ENCODE measurements around the gene TBC1D22A. TPM values are rescaled to one million over a fixed set of nuclear protein-coding genes. Genes with fewer than 3 reads are reported as not detected.

The TBC1D22A gene
- total and polyA plus RNA-seq, 8 donors, result 12.0 to 17.6 (median 15.3) TPM

DNA sequence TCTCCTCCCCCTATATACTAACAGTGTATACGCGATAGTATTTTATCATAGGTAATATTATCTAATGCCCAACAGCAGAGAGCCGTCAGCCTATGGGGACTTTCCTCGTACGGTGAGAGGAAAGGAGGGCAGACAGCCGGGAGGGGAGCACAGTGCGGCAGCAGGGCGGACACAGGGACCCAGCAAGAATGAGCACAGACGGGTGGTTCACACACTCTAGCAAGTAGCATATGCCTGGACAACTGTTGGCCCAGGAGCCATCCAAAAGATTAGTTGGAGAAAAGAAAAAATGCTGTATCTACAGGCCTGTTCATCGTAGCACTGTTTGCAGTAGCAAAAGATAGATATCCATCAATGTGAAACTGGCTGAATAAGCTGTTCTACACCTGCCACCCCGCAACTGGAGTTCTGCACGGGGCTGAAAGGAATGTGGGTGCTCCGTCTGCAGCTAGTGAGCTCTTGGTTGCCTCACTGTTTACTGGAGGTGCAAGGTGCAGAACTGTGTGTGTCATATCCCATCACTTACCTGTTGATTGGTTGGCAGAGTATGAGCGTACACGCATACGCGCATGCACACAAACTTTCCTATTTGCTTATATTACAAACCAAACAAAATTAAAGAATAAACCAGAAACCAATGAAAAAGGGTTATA lies 324.3 kb downstream of the TBC1D22A start:
- FAIRE-seq (no peak), DNase-seq (peak in 2 of 6 donors; percentile 49 to 52), ATAC-seq (peak; percentile 60 to 83 (median 76))
- H3K4me3 ChIP-seq, result peak overlapping the region in 1 of 4 donors; percentile 10
- H3K27ac ChIP-seq, result peak overlapping the region in 2 of 4 donors; percentile 33 to 34
- H3K9me3 ChIP-seq, result no peaks in the 10 kb centered on the region
- intact Hi-C loops (cut with DNase I), result no loop called here
- H3K36me3 ChIP-seq, result no peaks in the 10 kb centered on the region
- WGBS, 2 donors, result 49 to 71% methylated on average over 17 of the region's 17 CpGs
- no peaks in the 10 kb centered on the region for H3K27me3 ChIP-seq
- TF ChIP-seq, protein P1, sequence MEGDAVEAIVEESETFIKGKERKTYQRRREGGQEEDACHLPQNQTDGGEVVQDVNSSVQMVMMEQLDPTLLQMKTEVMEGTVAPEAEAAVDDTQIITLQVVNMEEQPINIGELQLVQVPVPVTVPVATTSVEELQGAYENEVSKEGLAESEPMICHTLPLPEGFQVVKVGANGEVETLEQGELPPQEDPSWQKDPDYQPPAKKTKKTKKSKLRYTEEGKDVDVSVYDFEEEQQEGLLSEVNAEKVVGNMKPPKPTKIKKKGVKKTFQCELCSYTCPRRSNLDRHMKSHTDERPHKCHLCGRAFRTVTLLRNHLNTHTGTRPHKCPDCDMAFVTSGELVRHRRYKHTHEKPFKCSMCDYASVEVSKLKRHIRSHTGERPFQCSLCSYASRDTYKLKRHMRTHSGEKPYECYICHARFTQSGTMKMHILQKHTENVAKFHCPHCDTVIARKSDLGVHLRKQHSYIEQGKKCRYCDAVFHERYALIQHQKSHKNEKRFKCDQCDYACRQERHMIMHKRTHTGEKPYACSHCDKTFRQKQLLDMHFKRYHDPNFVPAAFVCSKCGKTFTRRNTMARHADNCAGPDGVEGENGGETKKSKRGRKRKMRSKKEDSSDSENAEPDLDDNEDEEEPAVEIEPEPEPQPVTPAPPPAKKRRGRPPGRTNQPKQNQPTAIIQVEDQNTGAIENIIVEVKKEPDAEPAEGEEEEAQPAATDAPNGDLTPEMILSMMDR (IDR thresholded peaks at IDR 0.05), result no peak
- peaks cover 0 to 10% (median 4%) of the 10 kb centered on the region in 3 donors for H3K4me1 ChIP-seq

DNA sequence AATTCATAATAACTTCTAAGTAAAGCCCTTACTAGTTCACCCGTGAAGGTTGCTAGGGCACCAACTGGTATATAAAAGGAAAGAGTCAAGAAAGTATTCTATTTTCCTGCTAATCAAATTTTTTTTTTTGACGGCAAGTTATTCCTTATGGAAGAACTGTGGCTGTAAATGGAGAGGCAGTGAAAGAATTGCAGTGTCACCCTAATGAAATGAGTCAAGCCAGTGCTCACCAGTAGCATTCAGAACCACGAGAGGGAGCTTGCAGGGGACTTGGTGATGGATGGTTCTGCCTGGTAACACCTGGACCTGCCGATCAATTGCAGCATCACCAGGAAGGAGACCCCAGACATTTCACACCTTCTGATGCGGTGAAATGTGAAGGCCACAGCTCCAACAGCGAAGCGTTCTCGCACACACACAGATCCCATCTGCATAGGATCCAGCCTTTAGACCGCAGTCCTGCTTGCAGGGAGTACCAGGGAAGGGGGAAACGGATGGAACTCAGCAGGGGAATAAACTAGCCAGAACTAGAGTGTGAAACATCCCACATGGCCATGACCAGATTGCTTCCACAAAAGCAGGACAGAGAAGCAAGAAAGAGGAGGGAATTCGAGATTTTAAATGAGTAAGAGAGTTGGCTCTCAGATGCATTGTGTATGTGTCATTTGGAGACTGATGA lies 326.2 kb downstream of the TBC1D22A start:
- Histone ChIP-seq H3K27me3 (no peaks in the 10 kb centered on the region), H3K9me3 (no peaks in the 10 kb centered on the region), H3K4me1 (peaks cover 0 to 10% (median 4%) of the 10 kb centered on the region in 3 donors), H3K4me3 (no peak overlapping the region), H3K36me3 (no peaks in the 10 kb centered on the region), H3K27ac (no peak overlapping the region)
- intact Hi-C loops (cut with DNase I), result no loop called here
- no peak for FAIRE-seq
- no peak for ATAC-seq
- WGBS, 2 donors, result 79 to 85% methylated on average over 11 of the region's 11 CpGs
- no peak for DNase-seq
- TF ChIP-seq, protein P1 (IDR thresholded peaks at IDR 0.05), result no peak

DNA sequence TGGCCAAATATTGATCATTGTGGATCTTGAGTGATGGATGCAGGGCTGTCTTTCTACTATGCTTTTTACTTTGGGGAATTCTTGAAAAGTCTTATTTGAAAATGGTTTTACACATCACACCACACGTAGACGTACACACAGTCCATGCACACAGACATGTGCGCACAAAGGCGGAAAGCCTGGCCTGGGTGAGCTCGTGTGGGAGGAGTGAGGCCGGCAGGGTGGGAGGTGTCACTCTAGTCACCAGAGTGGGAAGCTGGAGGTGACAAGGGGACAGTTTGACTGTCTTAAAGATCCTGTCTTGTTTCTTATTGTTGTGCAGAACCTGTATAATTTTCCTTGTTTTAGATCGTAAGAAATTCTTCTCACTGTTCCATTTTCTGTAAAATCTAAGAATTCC lies 326.9 kb downstream of the TBC1D22A start:
- H3K9me3 ChIP-seq, result no peaks in the 10 kb centered on the region
- intact Hi-C loops (cut with DNase I), result no loop called here
- no peak overlapping the region for H3K27ac ChIP-seq
- H3K4me3 ChIP-seq, result no peak overlapping the region
- FAIRE-seq (no peak), DNase-seq (no peak), ATAC-seq (no peak)
- TF ChIP-seq, protein P1 (IDR thresholded peaks at IDR 0.05), result no peak
- 87 to 93% methylated on average over 7 of the region's 7 CpGs for WGBS, 2 donors
- no peaks in the 10 kb centered on the region for H3K27me3 ChIP-seq
- H3K36me3 ChIP-seq, result no peaks in the 10 kb centered on the region
- H3K4me1 ChIP-seq, result peaks cover 0 to 10% (median 4%) of the 10 kb centered on the region in 3 donors

DNA sequence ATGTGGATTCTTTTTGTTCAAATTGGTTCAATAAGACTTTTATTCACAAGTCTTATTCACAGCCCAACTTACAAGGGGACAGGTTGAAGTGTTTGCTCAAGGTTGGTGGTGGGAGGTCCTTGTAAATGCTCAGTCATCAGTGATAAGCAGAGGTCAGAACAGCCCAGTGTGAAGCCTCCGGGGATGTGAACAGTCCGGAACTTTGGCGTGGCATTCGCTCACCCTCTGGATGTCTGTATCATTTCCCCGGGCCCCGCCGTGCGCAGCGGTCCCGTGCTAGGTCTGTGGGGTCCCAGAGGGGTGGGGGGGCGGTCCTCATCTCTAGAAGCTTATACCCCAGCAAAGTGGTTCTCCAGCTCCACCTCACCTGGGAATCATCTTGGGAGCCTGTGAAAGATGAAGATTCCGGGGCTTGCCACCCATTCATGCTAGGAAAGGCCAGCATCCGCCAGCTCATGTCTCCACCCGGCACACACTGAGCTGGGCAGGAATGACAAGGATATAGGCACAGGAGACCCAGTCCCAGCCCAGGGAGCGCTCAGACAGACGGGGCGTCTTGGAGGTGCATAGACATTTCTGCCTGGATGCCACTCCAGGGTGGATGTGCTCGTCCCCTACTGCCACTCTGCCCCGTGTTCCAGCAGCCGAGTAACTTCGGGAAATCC lies 327.5 kb downstream of the TBC1D22A start:
- Histone ChIP-seq H3K4me1 (peaks cover 0 to 10% (median 4%) of the 10 kb centered on the region in 3 donors), H3K36me3 (no peaks in the 10 kb centered on the region), H3K9me3 (no peaks in the 10 kb centered on the region), H3K27me3 (no peaks in the 10 kb centered on the region), H3K4me3 (no peak overlapping the region), H3K27ac (no peak overlapping the region)
- no peak for FAIRE-seq
- ATAC-seq, result peak; percentile 32 to 75 (median 60)
- TF ChIP-seq, protein P1 (IDR thresholded peaks at IDR 0.05), result no peak
- no peak for DNase-seq
- intact Hi-C loops (cut with DNase I), result no loop called here
- WGBS, 2 donors, result 72% methylated on average over 21 of the region's 21 CpGs
